Fibroblast of skin of abdomen (primary cell): ENCODE results near the gene FAAP100.

Experiments used
- DNase-seq: peaks from one replicate; pipeline ENCODE4 v3.0.0-alpha.2; 2013

FAAP100 gene

DNA sequence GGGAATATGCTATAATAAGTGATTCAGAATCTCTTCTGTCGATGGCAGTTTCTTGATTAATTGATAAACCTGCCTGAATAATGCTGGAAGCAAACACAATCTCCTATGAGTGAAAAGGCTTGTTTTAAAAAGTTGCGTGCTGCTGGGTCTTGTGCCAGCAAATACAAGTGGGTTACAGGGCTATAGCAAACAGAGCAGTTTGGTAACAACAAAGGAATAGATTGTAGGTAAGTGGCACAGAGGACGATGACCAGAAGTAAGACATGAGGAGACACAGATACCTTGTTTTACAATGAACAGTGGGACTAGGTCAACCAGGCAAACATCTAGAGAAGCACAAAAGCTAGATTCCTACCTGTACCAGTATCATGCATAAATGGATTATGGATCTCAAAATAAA, 23.7 kb upstream of the FAAP100 start:
- no peak for DNase-seq

DNA sequence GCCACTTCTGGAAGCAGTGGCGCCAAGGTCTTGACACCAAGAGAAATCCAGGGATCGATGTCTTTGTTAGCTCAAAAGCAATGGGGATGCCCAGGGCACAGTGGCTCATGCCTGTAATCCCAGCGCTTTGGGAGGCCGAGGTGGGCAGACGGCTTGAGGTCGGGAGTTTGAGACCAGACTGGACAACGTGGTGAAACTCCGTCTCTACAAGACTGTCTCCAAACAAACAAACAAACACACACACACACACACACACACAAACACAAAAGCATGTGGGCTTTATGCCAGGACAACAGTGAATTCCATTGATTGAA, 22.4 kb upstream of the FAAP100 start:
- DNase-seq = no peak

DNA sequence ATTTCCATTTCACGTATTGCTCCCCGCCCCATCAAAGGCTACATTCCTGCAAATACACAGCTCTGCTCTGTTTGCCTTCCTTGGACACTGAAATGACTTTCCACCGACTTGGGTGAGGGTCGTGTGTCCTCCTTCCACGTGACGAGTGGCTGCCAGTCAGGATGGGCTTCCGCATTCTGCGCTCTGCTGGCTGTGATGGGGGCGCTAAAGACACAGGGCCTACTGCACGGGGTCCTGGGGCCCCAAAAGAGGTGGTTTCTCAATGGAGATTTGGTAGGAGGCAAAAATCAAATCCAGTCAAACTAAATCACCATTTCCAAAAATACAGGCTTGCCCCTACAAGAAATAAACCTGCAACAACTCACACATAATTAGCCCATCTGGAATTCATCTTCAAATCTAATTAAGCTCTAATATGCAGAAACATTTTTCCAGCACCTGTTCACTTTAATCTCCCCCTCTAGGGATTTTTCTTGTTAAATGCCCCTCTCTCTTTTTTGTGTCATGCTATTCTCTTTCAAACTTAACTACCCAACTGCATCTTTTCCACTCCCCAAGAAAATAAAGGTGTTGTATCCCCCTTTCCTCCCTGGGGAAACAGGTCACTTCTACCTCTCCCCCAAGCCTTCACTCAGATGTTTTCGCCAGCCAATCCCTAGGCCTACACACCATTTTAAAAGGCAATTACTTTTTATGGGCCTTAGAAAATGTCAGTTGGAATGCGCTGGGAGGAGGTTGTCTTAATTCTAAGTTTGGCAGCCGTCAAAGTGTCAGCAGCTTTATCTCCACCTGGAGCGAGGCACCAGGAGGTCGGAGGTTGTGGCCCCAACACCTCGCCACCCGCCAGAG, 21.9 kb upstream of the FAAP100 start:
- DNase-seq = no peak

DNA sequence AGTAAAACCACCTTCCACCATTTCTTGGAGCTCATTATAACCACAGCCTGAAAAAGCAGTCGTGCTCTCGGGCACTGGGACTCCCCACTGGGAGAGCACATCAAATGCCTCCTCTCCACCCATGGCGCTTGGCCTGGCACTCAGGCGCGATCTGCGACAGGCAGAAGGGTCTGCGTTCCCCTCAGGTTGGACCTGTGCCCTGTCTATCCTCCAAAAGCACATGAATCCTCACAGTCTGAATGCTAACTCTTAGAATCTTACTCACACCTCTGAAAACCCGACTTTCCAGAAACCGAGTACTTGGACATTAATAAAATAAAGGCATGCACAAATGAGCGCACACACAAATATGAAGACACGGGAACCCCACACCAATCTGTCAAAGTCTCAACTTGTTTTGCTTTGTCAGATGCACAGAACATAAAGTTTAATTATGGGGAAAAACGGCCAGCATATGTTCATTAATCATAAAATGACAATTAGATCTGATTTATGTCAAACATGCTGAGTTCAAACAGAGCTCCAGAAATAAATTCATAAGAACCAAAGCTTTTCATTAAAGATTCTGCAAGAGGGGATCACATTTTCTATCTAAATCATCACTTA, 20.5 kb upstream of the FAAP100 start:
- DNase-seq = peak; percentile 79

DNA sequence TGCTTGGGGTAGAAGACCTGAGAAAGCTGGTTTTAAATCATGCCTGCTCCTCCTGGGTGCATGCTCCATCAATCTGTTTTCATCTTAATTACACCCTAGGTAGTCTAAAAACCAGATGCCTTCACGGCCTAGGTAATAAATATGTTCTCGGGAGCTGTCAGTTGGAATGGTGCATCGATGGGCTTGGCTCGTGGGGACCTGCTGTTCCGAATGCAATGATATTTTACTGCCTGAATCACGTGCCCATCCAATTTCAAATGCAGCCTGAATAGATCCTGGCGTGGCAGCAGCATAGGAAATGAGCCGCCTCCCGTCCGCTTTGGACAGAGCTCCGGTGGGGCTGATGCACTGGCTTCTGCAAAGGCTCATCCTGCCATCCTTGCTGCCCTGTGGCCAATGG, 18.8 kb upstream of the FAAP100 start:
- no peak for DNase-seq

DNA sequence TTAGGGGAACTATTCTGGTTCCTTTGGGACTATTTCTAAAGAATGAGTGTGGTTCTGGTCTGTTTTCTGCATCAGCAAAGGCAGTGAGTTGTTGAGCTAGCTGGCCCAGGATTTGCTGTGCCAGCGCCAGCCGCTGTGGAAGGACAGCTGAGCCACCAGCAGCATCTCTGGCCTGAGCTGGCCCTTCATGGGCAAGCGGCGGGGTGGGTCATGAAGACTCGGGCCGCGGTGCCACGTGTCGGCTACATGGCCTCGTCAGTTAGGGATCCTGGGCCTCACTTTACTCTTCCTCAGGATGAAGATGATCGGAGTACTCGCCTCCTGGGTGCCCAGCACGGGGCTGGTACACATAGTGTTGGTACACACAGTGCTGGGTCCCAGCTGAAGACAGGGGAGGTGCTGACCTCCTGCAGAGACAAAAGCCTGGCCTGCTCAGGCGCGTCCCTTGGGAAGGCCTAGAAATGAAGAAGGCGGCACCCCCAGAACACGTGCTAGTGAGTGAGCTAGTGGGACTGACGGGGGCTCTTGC, 17.9 kb upstream of the FAAP100 start:
- DNase-seq = no peak

DNA sequence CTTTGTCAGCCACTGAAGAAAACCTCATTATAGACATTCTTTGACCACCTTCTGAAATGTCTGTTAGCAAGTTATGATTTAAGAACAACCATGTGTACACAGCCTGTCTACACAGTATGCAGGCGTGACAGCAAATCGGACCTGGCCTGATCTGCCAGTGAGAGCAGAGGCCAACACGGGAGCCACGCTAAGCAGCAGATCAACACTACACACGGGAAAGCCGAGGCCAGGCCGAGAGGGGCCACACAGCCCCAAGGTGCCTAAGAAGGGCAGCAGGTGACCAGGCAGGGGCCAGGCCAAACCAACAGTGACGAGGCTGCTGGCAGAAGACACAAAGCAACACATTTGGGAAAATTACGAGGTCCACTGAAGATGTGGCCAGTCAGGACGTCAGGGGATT, 16.3 kb upstream of the FAAP100 start:
- DNase-seq = no peak

DNA sequence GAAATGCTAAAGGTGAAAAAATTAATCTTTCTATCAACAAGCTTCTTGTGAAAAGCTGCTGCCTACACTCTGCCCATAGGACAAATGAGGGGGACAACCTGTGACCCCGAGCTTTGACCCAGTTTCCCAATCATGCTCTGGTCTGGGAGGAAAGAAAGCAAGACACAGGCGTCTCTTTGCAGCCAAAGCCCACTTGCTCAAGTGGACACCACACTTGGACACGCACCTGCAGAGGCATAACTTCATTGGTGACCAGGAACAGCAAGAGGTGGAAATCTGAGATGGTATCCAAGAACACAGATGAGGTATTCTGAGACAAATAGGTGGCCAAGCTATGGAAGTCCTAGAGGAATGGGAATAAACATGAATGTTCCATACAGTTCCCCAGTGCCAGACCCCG, 15.0 kb upstream of the FAAP100 start:
- no peak for DNase-seq

DNA sequence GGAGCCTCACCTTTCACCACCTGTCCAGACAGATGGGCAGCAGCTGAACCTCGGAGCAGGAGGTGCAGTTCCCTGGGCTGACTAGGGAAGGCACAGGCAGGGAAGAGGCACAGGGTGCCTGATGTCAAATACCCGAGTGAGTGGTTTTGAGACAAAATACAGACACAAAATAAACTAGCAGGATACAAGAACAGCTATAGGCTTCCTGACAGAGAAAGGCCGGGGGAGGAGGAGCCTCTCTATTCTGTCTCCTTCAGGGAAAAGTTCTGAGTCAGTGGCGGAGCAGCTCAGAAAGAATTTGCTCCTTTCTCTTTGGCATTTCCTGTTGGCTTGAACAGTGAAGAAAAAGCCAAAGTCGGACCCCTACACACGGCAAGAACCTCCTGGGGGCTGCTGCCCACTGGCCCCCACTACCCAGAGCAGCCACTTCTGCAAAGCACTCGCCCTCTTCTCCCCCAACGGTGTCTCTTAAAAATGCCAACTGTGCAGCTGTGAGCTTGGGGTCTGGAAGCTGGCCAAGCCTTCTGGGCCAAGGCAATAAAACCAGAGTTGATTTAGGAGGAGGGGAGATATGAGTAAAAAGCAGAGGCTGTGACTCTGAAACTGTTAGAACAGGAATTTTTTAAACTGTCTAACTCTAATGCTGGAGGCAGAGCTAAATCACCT, 14.4 kb upstream of the FAAP100 start:
- DNase-seq = peak; percentile 100

DNA sequence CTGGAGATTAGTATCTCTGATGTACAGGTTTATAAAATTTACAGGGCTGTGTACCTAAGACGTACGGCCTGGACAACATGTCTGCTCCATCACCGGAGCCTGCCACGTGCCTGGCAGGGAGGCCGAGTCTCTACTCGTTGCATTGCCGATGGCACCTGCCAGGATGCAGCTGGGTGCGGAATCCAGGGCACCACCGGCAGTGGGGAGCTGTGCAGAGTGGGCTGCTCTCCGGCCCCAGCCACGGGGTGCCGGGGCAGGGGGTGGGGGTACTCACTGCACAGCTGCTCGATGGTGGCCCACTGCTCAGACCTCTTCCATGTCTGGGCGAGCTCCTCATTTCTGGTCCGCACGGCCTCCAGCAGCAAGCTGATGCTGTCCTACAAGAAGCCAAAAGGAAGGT, 13.1 kb upstream of the FAAP100 start:
- no peak for DNase-seq

DNA sequence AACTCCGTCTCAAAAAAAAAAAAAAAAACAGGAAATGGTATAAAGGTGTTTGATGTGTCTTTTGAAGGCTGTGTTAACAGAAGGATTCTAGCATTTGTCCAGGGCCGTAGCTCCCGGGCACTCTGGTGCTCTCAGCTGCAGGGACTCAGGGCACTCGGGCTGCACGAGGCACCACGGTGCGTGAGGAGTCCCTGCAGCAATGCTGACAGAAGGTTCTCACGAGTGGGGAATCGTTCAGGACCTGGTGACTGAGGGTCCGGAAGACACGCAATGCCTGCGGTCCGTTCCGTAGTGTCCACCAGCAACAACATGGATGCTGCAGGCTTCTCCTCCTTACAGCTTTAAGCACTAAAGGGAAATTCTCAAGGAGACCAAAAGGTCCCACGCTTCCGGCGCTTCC, 12.6 kb upstream of the FAAP100 start:
- DNase-seq = no peak

DNA sequence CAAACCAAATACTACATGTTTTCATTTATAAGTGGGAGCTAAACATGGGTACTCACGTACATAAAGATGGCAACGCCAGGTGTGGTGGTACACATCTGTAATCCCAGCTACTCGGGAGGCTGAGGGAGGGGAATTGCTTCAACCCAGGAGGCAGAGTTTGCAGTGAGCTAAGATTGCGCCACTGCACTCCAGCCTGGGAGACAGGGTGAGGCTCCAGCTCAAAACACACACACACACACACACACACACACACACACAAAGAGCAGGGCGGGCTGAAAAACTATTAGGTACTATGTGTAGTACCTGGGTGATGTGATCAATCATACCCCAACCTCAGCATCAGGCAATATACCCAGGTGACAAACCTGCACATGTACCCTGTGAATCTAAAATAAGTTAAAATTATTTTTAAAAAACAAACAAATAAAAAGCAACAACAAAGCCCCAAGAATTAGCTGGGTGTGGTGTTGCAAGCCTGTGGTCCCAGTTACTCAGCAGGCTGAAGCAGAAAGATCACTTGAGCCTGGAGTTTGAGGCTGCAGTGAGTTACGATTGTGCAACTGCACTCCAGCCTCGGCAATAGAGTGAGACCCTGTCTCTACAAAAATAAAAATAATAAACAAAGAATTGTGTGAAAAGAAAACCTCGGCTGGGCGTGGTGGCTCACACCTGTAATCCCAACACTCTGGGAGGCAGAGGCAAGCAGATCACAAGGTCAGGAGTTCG, 11.9 kb upstream of the FAAP100 start:
- peak; percentile 59 for DNase-seq

DNA sequence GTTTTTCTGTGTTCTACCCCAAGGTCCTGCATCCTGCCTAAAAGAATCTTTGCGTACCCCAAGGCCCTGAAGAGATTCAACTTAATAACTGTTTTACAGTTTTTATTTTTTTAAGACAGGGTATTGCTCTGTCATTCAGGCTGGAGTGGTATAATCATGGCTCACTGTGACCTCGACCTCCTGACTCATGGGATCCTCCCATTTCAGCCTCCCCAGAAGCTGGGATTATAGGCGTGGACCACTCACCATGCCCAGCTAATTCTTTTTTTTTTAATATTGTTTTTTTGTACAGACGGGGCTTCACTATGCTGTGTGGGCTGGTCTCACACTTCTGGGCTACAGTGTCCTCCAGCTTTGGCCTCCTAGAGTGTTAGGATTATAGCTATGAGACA, 9.3 kb upstream of the FAAP100 start:
- DNase-seq = no peak

DNA sequence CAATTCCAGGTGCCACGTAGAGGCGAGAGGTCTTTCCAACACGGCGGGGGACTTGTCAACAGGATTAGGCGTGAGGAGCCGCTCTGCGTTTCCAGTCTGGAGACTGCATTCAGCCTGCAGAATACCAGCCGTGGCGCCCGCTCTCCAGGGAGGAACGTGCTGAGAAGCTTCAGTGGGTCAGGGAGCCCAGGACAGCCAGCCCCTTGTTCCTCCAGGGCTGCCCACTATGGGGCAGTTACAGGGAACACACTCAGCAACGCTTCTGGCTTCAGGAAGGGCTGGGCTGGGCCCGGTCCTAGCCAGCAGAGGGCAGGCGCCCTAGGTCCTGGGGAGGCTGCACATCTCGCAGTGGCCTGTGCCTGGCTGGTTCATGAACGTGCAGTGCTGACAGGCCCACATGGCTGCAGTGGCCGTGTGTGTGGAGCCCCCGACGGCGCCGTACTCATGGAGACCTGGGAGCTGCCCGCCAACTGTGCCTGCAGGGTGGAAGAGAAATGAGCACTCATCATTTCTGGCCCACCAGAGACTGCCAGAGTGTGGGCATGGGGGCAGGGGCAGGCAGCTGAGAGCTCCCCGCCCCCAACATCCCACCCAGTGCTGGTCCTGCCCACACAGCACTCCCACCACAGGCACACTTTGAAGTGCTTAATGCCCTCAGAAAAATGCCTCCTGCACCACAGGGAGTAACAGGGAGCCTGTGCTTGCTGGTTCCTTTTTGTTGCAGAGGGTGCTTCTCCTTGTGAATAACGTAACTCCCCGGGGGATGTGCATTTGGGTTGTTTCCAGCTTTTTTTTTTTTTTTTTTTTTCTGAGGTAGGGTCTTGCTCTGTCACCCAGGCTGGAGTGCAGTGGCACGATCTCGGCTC, 7.0 kb upstream of the FAAP100 start:
- no peak for DNase-seq

DNA sequence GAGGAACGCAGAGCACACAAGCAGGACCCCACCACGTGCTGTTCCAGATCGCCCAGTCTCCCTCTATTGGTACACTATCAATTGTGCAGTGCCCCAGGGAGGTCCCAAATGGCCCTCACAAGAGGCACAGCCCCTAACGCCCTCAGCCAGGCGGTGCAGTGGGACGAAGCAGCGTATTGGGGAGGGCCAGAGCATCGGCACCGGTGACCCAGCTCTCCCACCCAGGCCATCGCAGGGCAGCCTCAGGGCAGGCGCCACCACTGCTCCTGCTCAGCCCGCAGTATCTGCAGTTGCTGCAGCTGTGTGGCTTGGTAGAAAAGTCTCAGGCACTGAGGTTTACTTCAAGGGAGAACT, 5.9 kb upstream of the FAAP100 start:
- no peak for DNase-seq

DNA sequence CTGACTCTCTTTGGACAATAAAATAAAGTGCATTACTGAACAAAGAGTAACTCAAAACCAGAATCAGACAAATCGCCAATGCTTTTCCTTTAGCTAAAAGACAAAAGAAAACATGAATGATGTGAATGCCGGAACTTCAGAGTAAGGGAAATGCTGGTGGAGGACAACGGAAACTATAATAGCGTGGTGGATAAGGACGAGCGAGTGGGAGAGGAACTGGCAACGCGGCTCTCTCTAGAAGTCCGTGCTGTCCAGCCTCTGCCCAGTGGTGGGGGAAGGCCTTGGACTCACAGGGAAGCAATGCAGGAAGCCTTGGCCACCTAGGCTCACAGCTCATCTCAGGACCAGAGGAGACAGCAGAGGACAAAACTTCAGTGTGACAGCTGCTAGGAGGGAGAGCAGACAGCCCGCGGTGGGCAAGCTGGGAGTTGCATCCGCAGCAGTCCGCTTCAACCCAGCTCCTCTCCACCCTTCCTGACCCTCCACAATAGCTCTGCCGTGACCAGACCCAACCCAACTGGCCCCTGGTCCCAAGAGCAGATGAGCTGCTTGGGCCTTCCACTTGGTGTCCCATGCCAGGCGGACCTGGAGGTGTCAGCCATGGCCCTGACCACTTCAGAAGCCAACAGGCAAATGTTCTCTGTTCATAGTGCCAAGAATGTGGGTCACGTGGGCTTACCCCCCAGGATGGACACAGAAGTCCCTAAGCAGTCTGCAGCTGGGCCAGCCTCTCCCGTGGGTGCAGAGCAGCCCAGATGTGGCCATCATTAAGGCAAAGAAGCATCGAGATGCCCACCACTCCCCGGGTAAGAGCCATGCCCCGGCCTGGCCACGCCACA, 5.3 kb upstream of the FAAP100 start:
- DNase-seq = no peak

DNA sequence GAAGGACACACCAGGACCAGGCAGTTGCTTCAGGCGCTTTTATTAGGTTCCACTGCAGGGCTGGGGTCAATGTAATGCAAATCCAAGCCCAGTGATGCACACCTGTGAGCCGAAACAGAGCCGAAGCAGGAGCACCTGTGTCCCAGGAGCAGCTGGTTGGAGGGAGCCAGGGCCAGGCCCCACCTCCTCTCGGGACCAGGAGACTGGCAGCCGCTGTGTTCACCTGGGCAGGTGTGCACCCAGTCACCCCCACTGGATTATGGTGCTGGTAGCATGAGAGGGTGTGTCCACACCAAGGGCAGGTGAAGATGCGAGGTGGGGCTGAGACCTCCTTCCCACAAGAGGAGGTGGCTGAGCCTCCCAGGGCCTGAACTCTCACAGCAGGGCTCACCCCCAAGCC, 4.7 kb upstream of the FAAP100 start:
- DNase-seq = no peak

DNA sequence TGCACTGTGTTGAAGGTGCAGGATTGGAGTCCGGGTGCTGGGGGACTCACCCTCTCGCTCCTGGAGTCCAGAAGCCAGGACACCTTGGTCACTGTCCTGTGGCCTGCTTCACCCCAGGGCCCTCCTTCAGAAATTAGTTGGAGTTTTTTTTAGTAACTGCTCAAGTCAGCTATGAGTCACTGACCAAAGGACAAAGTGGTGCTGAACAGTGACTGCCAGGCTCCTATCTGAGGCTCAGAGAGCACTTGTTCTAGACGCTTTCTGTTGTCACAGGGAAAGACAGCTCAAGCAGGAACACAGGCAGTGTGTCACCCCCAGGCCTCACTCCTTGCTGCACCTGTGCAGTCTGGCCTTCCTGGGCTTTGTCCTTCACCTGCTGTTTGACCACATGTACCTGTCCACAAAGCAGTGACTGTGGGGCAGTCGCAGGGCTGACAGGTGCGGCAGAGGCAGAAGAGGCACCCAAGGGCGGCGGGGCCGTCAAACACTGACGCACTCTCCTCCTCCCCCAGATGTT, 4.1 kb upstream of the FAAP100 start:
- DNase-seq = no peak

DNA sequence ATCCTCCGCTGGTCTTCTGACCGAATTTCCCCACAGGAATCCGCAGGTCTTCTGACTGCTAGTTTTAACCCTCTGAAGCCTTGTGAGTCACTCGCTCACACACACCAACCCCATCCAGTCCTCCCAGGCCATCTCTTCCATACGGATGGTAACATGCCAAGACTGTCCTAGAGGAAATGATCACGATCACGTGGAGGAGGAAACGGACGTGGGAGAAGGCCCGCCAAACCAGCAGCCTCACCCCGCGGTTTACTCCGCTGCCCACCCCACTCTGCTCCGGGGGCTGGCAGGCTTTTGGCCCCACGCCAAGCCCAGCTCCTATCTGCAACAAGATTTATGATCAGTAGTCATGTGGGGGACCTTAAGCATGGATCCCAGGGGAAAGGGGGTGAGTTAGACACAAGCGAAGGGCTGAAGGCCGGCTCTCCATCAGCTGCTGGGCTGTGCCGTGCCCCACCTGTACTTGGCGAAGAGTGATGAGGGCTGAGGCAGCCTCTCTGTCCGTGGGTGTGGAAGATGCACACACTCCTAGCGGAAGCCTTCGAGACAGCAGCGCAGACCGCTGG, 1.5 kb upstream of the FAAP100 start:
- DNase-seq = peak; percentile 97

DNA sequence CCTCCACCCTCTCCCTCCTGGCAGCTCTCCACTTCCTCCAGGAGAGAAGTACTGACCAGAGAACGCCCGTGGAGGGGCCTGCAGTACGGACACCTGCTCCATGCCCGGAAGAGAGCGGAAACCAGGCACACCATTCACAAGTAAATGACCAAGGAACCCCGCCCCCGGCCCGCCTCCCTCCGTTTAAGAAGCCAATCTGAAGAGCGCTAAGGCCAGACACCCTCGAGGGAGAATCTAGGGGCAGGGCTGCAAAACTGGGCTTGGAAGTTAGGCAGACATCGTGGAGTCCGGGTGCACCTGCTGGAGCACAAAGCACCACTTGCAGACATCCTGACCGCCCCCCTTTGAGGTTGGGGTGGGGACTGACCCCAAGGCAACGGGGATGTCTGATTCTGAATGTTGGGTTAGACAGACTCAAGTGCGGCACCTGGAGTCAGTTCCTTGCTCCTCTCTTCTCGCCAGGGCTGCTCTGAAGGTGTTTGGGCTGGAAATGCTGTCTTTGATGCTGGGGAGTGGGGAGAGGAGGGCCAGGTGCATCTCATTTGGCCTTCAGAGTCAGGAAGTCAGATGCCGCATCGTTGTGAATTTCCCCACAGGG, 964 bp upstream of the FAAP100 start:
- DNase-seq = peak; percentile 75
